Sigmoid colon (tissue), 4 donors: ENCODE data around the gene PHF21A.

Source experiments
- POLR2A ChIP-seq, 2 donors: fragments of 450-650 bp; IDR thresholded peaks; one replicate each; pipeline ENCODE4 v1.6.1; 2016; ENCODE audit warnings: antibody characterized with exemption in 2 of 2, mild to moderate bottlenecking in 2 of 2, moderate library complexity in 2 of 2
- POLR2AphosphoS5 ChIP-seq, 4 donors: sonication (generic); formaldehyde crosslinking; IDR thresholded peaks; one replicate each; pipeline ENCODE4 v1.6.1; 2017; ENCODE audit warnings: antibody characterized with exemption in 4 of 4
- TF ChIP-seq, protein P1 (sequence below), 4 experiments: fragments of 450-650 bp in 3 of 4; fragments of 200-600 bp in 1 of 4; IDR thresholded peaks; one replicate each; pipeline ENCODE4 v1.5.1; 2016 to 2019; ENCODE audit warnings: antibody characterized with exemption in 4 of 4, mild to moderate bottlenecking in 3 of 4, moderate library complexity in 2 of 4

- no peak for TF ChIP-seq POLR2AphosphoS5 (IDR thresholded peaks at IDR 0.05)
- TF ChIP-seq POLR2A (IDR thresholded peaks at IDR 0.05): no peak
- TF ChIP-seq, protein P1, sequence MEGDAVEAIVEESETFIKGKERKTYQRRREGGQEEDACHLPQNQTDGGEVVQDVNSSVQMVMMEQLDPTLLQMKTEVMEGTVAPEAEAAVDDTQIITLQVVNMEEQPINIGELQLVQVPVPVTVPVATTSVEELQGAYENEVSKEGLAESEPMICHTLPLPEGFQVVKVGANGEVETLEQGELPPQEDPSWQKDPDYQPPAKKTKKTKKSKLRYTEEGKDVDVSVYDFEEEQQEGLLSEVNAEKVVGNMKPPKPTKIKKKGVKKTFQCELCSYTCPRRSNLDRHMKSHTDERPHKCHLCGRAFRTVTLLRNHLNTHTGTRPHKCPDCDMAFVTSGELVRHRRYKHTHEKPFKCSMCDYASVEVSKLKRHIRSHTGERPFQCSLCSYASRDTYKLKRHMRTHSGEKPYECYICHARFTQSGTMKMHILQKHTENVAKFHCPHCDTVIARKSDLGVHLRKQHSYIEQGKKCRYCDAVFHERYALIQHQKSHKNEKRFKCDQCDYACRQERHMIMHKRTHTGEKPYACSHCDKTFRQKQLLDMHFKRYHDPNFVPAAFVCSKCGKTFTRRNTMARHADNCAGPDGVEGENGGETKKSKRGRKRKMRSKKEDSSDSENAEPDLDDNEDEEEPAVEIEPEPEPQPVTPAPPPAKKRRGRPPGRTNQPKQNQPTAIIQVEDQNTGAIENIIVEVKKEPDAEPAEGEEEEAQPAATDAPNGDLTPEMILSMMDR (IDR thresholded peaks at IDR 0.05): no peak
Observed at GRCh38 chr11:45931739-45932138, 189.5 kb downstream of the PHF21A start.
